22Rv1 (cell line): Measurements from ENCODE around the gene CLMP.

Experiments used
- ZFX ChIP-seq: fragments of 450-650 bp; IDR thresholded peaks from 2 replicates; pipeline ENCODE4 v1.6.1; 2017; ENCODE audit warnings: antibody characterized with exemption, borderline replicate concordance
- TF ChIP-seq, protein P1 (sequence below): fragments of 450-650 bp; IDR thresholded peaks from 2 replicates; pipeline ENCODE4 v1.5.1; 2017; ENCODE audit warnings: mild to moderate bottlenecking

DNA sequence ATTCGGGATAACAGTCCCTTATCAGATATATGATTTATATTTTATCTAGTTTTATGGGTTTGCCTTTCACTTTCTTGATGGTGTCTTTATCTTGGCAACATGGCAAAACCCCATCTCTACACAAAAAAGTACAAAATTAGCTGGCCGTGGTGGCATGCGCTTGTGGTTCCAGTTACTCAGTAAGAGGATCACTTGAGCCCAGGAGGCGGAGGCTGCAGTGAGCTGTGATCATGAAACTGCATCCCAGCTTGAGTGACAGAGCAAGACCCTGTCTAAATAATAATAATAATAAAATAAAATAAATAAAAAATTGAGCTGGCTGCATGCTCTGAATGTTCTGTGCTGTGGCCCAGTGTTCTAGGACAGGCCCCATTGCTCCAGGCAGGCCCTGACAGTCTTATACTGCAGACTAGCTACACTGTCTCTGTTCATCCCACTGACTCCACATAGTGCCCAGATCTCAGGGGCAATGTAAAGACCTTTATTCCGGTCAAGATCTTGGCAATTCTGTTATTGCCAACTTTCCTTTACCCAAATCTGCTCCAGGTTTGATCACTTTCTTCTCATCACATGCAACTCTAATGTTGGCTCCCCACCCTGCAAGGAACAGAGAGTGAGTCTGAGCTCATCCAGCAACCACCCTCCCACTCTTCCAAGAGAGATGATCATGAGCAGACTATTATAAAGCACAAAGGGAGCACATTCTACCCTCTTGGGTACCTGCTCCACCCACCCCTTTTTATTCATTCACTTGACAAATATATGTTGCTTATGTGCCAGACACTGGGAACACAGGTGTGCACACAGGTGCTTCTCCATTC is 141.9 kb downstream of the CLMP start:
- TF ChIP-seq, protein P1, sequence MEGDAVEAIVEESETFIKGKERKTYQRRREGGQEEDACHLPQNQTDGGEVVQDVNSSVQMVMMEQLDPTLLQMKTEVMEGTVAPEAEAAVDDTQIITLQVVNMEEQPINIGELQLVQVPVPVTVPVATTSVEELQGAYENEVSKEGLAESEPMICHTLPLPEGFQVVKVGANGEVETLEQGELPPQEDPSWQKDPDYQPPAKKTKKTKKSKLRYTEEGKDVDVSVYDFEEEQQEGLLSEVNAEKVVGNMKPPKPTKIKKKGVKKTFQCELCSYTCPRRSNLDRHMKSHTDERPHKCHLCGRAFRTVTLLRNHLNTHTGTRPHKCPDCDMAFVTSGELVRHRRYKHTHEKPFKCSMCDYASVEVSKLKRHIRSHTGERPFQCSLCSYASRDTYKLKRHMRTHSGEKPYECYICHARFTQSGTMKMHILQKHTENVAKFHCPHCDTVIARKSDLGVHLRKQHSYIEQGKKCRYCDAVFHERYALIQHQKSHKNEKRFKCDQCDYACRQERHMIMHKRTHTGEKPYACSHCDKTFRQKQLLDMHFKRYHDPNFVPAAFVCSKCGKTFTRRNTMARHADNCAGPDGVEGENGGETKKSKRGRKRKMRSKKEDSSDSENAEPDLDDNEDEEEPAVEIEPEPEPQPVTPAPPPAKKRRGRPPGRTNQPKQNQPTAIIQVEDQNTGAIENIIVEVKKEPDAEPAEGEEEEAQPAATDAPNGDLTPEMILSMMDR, result no peak
- TF ChIP-seq ZFX, result no peak
